Loucy (cell line): ENCODE results near the gene SP8.

Experiments used
- H2AFZ ChIP-seq: fragments of 200-600 bp; sonication (generic); 2 replicates; pipeline ENCODE4 v1.6.0; 2016; ENCODE audit warnings: antibody characterized with exemption, mild to moderate bottlenecking, low read length, moderate library complexity
- H3F3A ChIP-seq: fragments of 200-600 bp; 2 replicates; pipeline ENCODE4 v1.6.0; 2016; ENCODE audit warnings: antibody characterized with exemption, low read depth, mild to moderate bottlenecking
- H3K27me3 ChIP-seq: fragments of 200-600 bp; sonication (generic); 2 replicates; pipeline ENCODE4 v1.6.1; 2014; ENCODE audit warnings: low read length, mild to moderate bottlenecking; ENCODE audit not compliant: insufficient read depth, poor library complexity, severe bottlenecking
- H3K36me3 ChIP-seq: fragments of 200-600 bp; sonication (generic); 2 replicates; pipeline ENCODE4 v1.6.1; 2016; ENCODE audit warnings: low read length; ENCODE audit not compliant: insufficient read depth
- H3K4me1 ChIP-seq: fragments of 200-600 bp; sonication (generic); 2 replicates; pipeline ENCODE4 v1.5.1; 2014; ENCODE audit warnings: low read length, mild to moderate bottlenecking; ENCODE audit not compliant: insufficient read depth, poor library complexity, severe bottlenecking
- H3K4me2 ChIP-seq: fragments of 200-600 bp; sonication (generic); 2 replicates; pipeline ENCODE4 v1.6.0; 2014; ENCODE audit warnings: antibody characterized with exemption, low read length, low read depth, mild to moderate bottlenecking; ENCODE audit not compliant: poor library complexity, severe bottlenecking
- H3K4me3 ChIP-seq: fragments of 200-600 bp; sonication (generic); 2 replicates; pipeline ENCODE4 v1.5.1; 2014; ENCODE audit warnings: low read length, mild to moderate bottlenecking, mixed read lengths; ENCODE audit not compliant: poor library complexity, severe bottlenecking
- H3K79me2 ChIP-seq: fragments of 200-600 bp; sonication (generic); 2 replicates; pipeline ENCODE4 v1.6.1; 2014; ENCODE audit warnings: low read length; ENCODE audit not compliant: insufficient read depth
- H3K9ac ChIP-seq: fragments of 200-600 bp; sonication (generic); 2 replicates; pipeline ENCODE4 v1.6.0; 2014; ENCODE audit warnings: mild to moderate bottlenecking, low read depth, low read length, moderate library complexity; ENCODE audit not compliant: poor library complexity, severe bottlenecking
- H3K9me2 ChIP-seq: fragments of 200-600 bp; sonication (generic); replicated peaks from 2 replicates; pipeline ENCODE4 v1.6.1; 2016; ENCODE audit warnings: low read depth, low read length, mixed read lengths
- H3K9me3 ChIP-seq: fragments of 200-600 bp; sonication (generic); 2 replicates; pipeline ENCODE4 v1.6.1; 2014; ENCODE audit warnings: mild to moderate bottlenecking, antibody characterized with exemption, low read length, low read depth; ENCODE audit not compliant: insufficient read depth
- H4K20me1 ChIP-seq: fragments of 200-600 bp; sonication (generic); 2 replicates; pipeline ENCODE4 v1.6.0; 2014; ENCODE audit warnings: antibody characterized with exemption, low read length, mild to moderate bottlenecking; ENCODE audit not compliant: insufficient read depth, poor library complexity, severe bottlenecking
- EZH2phosphoT487 ChIP-seq: fragments of 200-600 bp; IDR thresholded peaks from 2 replicates; pipeline ENCODE4 v1.6.1; 2018; ENCODE audit warnings: antibody characterized with exemption, mild to moderate bottlenecking, moderate library complexity, borderline replicate concordance
- TF ChIP-seq, protein P1 (sequence below): fragments of 200-600 bp; sonication (generic); conservative IDR thresholded peaks from 2 replicates; pipeline ENCODE4 v1.5.1; 2014; ENCODE audit warnings: mild to moderate bottlenecking, antibody characterized with exemption, low read length

SP8 gene

DNA sequence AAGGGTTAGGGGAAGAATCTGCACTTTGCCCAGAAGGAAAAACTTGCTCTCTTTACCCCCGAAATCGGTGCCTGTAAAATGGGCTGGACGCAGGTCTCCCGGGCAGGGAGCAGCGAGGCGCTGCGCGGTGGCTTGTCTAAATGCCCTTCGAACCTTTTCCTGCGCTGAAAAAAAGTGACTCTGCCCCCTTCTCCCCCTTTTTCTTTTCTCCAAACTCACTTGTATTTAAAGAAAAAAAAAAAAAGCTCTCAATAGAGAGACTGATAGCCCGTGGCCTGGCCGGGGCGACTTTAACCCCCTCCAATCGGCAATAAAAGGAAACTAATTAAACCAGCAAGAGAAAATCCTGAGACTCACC, 286 bp downstream of the SP8 start:
- no peak for TF ChIP-seq EZH2phosphoT487
- TF ChIP-seq, protein P1, sequence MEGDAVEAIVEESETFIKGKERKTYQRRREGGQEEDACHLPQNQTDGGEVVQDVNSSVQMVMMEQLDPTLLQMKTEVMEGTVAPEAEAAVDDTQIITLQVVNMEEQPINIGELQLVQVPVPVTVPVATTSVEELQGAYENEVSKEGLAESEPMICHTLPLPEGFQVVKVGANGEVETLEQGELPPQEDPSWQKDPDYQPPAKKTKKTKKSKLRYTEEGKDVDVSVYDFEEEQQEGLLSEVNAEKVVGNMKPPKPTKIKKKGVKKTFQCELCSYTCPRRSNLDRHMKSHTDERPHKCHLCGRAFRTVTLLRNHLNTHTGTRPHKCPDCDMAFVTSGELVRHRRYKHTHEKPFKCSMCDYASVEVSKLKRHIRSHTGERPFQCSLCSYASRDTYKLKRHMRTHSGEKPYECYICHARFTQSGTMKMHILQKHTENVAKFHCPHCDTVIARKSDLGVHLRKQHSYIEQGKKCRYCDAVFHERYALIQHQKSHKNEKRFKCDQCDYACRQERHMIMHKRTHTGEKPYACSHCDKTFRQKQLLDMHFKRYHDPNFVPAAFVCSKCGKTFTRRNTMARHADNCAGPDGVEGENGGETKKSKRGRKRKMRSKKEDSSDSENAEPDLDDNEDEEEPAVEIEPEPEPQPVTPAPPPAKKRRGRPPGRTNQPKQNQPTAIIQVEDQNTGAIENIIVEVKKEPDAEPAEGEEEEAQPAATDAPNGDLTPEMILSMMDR, result no peak
- Histone ChIP-seq H4K20me1 (no peaks in the 10 kb centered on the region), H3K9ac (no peak overlapping the region), H2AFZ (no peak overlapping the region), H3F3A (no peaks in the 10 kb centered on the region), H3K36me3 (no peaks in the 10 kb centered on the region), H3K79me2 (no peaks in the 10 kb centered on the region), H3K4me1 (no peaks in the 10 kb centered on the region), H3K9me3 (no peaks in the 10 kb centered on the region), H3K9me2 (no peaks in the 10 kb centered on the region), H3K4me2 (no peak overlapping the region), H3K4me3 (no peak overlapping the region), H3K27me3 (no peaks in the 10 kb centered on the region)

DNA sequence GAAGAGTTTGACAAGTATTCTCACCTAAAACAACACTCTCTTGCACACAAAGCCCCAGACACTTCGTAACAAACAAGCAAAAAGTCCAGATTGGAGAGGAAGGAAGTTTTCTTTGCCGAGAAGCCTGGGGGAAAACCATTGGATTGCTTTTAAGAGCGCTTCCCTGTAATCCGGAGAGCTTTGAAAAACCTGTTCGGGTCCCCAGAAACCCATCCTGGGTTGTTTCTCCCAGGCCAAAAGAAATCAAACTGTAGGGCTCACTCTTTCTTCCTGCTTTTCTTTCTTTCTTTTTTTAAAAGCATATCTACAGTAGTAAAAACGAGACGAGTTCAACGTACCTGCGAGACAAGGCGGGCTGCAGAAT, 655 bp downstream of the SP8 start:
- H3K4me1 ChIP-seq, result no peaks in the 10 kb centered on the region
- H3K36me3 ChIP-seq, result no peaks in the 10 kb centered on the region
- TF ChIP-seq, protein P1, result no peak
- no peak for TF ChIP-seq EZH2phosphoT487
- H3K9me2 ChIP-seq, result no peaks in the 10 kb centered on the region
- H3K4me3 ChIP-seq, result no peak overlapping the region
- no peaks in the 10 kb centered on the region for H3F3A ChIP-seq
- no peak overlapping the region for H3K9ac ChIP-seq
- H2AFZ ChIP-seq, result no peak overlapping the region
- no peak overlapping the region for H3K4me2 ChIP-seq
- no peaks in the 10 kb centered on the region for H3K27me3 ChIP-seq
- H3K9me3 ChIP-seq, result no peaks in the 10 kb centered on the region
- no peaks in the 10 kb centered on the region for H3K79me2 ChIP-seq
- no peaks in the 10 kb centered on the region for H4K20me1 ChIP-seq

- Histone ChIP-seq H3K27me3 (no peaks in the 10 kb centered on the region), H3F3A (no peaks in the 10 kb centered on the region), H3K4me1 (no peaks in the 10 kb centered on the region), H3K79me2 (no peaks in the 10 kb centered on the region), H3K9ac (no peak overlapping the region), H3K4me2 (no peak overlapping the region), H4K20me1 (no peaks in the 10 kb centered on the region), H2AFZ (no peak overlapping the region), H3K4me3 (no peak overlapping the region), H3K36me3 (no peaks in the 10 kb centered on the region), H3K9me3 (no peaks in the 10 kb centered on the region), H3K9me2 (no peaks in the 10 kb centered on the region)
- TF ChIP-seq EZH2phosphoT487, result no peak
- TF ChIP-seq, protein P1, result no peak
Measured at GRCh38 chr7:20785157-20786048, 1.3 kb downstream of the SP8 start.
